GM19395 (cell line): Measurements from ENCODE around the gene RASGRP4.
"Not testable (repeated sequence)": the region's sequence is repeated elsewhere in the genome, so short reads cannot be mapped to it uniquely, and the experiment has no call there.

Experiments used
- ATAC-seq: cut with Tn5 transposase; IDR thresholded peaks from one replicate; pipeline ENCODE4 v1.9.1; 2021; ENCODE audit warnings: mild to moderate bottlenecking, moderate library complexity; ENCODE audit not compliant: unreplicated experiment

The RASGRP4 gene

DNA sequence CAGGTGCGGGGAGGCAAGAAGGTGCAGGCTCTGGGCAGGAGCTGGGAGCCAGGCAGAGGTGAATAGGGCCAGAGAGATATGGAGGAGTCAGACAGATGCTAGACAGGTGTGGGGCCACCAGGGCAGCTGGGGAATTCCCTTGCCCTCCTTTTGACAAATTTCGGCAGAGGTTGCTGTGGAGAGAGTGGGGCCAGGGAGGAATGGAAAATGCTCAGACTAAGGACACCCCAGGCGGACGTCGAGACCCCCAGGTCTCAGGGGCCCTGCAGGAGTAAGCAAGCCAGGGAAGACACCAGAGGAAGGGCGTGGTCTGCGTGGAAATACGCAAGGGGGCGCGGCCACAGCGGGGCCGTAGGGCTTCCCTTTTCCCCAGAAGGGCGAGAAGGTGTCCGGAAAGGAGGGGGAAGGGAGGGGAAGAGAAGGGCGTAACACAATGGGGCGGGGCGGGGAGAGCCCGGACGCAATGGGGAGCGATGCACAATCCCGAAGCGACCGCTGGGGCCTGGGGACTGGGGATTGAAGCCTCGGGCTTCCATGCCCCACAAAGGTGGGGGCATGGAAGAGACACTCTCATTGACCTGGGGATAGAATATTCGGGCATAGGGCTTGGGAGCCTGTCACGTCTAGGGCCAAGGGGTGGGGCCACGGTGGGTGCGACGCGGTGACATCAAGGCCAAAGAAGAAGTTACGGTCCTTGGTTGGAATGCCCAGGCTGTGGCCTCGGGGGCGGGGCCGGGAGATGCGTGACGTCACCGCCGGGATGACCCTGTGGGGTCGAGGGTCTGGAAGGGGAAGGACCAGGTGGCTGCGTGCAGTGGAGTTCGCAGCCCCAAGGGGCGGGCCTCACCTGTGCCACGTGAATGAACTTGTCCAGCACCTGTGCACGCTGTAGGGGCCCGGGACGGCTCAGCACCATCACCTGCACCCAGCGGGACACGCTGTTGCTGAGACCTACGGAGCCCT lies 8.2 kb downstream of the RASGRP4 start:
- no peak for ATAC-seq

DNA sequence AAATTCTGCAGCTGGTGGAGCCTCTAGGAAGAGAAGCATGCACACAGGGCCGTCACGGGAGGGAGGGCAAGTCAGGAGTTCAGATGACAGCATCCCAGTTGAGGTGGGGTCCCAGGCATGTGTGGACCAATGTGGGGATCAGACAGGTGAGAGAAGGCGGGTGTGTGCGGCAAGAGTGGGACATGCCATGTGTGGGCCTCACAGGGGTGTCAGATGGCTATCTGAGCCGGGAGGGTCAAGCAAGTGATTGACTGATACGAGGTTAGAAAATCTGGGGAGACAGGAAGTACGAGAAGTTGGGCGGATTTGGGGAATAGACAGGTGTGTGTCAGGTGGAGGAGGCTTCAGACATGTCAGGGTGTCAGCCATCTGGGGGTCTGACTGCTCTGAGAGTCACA lies 8.9 kb downstream of the RASGRP4 start:
- no peak for ATAC-seq

DNA sequence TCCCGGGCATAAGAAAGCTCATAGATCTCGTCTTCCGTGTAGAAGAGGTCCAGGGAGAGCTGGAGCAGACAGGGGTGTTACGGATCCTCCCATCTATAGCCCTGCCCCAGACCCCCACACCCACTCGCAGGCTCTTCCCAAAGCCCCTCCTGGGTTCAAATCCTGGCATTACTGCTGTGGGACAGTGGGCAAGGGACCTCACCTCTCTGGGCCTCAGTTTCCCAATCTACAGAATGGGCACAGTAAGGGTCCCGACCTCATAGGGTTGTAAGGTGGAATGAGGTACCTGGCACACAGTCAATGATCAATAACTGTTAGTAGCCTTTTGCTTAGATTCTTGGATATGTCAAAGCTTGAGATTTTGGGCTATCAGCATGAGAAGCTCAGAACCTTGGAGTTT lies 12.6 kb downstream of the RASGRP4 start:
- ATAC-seq: no peak

DNA sequence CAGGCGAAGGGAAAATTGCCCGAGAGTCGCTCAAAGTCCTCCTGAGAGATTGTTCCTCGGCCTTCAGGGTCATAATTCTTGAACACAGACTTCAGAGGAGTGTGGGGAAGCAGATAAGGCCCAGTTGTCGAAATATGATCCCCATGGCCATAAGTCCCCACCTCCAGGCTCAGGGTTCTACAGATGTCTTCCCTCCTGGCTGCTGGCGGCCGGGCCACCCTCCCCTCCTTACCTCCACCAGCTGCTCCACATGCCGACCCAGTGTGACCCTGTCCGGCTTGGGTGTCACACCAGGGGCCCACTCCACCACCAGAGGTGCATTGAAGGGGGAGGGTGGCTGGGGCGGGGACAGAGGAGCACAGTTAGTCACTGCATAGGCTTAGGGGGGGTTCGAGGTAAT lies 13.1 kb downstream of the RASGRP4 start:
- no peak for ATAC-seq

DNA sequence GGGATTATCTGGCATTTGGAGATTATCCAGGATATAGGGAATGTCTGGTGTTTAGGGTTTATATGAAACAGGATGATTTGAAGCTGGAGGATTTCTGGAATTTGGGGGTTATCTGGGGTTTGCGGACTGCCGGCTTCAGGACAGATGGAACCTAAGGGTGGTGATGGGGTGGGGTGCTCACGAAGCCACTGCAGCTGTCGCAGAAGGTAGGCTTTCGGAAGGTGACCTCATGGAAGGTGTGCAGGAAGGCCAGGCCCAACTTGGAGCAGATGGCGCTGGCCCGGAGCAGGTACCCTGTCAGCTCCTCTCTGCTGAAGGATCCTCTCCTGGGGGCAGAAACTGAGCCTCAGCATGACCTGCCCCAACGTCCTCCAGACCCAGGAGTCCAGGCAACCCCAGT lies 13.5 kb downstream of the RASGRP4 start:
- no peak for ATAC-seq

DNA sequence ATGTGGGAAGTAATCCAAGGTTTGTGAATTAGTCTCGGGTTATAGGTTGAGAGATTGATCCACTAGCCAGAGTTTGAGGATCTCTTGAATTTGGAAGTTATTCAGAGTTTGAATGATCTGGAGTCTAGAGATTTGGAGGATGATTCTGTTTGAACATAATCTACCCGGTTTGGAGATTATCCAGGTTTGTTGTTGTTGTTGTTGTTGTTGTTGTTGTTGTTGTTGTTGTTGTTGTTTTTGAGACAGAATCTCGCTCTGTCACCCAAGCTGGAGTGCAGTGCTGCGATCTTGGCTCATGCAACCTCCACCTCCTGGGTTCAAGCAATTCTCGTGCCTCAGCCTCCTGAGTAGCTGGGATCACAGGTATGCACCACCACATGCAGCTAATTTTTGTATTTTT lies 14.1 kb downstream of the RASGRP4 start:
- not testable (repeated sequence) for ATAC-seq

DNA sequence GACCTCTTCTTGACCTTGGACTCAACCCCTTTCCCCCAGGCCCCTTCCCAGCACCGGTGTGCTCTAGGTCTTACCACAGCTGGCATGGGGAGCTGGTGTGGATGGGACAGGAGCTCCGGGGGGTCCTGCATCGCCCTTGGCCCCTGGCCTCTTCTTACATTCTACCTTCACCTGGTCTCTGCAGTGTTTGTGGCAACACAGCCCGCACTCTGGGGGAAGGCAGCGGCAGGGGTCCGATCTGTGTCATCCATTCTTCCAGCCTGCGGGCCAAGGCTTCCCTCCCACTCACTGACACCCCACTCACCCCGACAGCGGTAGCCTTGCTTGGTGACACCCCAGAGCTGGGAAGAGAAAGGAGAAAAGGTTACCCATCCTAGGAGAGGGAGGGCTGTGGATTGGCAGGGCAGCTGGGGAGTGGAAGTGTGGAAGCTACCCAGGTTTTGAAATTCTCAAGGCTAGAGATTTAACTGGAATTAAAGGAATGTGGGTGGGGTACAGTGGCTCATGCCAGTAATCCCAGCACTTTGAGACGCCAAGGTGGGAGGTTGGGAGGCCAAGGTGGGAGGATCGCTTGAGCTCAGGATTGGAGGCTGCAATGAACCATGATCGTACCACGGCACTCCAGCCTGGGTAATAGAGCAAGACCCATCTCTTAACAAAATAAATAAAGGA lies 14.8 kb downstream of the RASGRP4 start:
- ATAC-seq: no peak

DNA sequence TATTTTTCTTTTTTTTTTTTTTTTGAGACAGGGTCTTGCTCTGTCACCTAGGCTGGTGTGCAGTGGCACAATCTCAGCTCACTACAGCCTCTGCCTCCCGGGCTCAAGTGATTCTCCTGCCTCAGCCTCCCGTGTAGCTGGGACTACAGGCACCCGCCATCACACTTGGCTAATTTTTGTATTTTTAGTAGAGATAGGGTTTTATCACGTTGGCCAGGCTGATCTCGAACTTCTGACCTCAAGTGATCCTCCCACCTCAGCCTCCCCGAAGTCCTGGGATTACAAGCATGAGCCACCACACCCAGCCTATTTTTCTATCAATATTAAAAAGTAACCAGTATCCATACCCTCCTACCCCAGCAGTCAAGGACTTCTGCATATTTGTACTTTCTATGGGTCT lies 15.6 kb downstream of the RASGRP4 start:
- not testable (repeated sequence) for ATAC-seq

DNA sequence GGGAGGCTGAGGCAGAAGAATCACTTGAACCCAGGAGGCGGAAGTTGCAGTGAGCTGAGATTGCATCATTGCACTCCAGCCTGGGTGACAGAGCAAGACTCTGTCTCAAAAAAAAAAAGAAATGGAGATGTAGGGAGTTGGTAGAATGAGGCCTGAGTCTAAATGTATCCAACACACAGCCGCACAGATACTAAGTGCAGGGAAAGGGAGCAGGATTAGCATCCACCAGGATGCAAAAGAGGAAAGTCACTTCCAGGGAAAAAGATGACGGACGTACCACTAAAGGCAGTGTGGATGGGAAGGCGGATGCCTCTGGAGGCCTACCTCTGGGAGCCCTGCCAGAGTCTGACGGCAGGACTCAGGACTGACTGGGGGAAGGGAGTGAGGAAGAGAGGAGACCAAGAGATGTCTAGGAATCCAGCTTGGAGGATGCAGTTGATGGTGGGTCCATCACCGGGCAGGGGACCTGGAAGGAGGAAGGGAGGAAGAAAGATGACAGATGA lies 16.3 kb downstream of the RASGRP4 start:
- ATAC-seq: no peak

DNA sequence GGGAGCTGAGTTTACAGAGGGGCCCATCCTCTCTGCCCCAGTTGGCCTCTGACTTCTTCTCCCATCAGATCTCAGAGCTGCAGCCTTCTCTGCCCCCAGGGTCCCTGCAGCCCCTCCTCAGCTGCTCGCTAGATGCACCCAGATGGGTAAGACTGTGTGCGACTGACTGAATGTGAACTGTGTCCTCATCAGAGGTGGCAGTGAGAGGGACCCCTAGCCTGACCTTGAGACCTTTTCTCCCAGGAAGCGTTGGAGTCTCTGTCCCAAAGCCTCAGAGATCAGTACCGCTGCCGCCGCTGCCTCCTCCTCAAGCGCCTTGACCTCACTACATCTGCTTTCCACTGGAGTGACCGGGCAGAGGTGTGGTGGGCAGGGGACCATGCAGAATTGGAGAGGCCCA lies 20.7 kb downstream of the RASGRP4 start:
- no peak for ATAC-seq

DNA sequence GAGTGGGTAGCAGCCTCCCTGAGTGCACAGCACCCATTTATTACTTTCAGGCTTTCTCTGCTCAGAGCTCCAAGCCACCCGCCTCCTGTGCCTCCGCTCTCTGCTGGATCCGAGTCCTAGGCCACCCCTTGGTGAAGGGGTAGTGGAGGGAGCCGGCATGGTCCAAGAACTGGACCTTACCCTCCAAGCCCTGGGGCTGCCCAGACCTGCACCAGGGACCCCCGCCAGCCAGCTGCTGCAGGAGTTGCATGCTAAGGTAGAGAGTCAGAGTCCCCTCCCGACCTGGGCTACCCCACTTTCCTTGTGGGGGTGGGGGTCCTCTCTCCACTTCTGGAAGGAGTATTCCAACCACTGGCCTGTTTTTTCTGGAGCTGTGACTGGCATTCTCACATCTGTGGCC lies 21.2 kb downstream of the RASGRP4 start:
- no peak for ATAC-seq

DNA sequence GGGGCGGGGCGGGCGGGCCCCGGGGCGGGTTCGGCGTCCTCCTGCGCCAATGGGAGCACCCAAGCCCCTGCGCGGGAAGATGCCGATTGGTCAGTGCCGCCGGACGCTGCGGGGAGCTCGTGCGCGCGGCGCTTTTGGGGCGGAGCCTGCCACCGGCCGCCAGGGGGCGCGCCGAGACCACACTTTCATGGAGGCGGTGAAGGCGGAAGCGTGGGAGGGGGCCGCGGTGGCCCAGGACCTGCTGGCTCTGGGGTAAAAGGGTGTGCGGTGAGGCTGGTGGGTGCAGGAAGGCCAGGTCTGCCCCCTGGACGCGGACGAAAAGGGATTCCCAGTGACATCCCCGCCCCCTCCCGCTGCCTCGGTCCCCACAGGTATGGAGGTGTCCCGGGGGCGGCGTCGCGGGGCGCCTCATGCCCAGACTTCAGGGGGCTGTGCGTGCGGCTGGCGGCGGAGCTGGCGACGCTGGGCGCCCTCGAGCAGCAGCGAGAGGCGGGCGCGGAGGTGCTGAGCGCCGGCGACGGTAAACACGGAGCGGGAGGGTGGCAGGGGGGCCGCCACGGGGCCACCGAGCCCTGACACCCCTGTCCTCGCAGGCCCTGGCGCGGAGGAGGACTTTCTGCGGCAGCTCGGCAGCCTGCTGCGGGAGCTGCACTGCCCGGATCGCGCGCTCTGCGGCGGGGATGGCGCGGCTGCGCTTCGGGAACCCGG lies 22.9 kb downstream of the RASGRP4 start, which contains the start of gene FAM98C:
Gene FAM98C (plus strand): TSS at position 127 of the 708 bp plus-strand sequence. CDS start 61 bp downstream, at position 188.
- peak; percentile 87 for ATAC-seq

DNA sequence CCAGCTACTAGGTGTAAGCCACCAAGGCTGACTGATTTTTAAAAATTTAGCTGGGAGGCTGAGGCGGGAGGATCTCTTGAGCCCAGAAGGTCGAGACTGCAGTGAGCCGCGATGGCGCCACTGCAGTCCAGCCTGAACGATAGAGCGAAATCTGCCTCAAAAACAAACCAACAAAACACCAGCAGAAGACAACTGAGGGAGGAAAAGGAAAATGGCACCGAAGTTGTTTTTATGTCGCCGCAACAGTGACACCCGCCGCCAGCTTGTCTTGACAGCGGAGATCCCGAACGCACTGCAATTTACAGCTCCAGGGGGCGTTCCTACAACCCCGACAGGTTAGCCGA lies 23.4 kb downstream of the RASGRP4 start:
- peak; percentile 21 for ATAC-seq

DNA sequence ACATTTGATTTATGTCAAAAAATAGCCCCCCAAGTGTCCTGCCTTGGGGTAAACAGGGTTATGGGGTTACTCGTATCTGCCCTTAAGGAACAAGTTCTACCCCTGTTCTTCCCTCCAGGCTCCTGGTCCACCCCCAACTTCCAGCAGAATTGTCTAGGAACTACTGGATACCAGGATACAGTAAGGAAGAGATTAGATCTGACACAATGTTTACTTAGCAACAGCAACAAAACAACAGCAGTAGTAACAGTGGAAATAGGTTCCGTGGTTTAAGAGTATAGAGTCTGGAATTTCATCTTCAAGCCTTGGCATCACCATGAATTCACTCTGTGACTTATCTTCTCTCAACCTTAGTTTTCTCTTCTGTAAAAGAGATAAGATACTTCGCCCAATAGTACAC lies 24.9 kb downstream of the RASGRP4 start:
- ATAC-seq: no peak

DNA sequence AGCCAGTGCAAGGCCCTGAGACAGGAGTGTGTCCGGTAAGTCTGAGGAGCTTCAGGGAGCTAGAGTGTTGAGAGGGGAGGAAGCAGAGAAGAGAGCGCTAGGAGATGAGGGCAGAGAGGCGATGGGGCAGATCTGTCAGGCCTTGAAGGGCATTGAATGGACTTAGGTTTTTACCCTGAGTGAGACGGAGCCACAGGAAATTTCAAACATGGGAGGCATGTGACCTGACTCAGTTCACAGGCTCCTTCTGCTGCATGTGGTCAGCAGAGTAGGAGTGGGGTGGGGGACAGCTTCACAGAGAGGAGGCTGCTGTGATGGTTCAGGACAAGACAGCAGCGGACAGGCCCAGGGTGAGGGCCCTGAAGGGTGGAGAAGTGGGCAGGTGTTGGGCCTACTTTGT lies 25.7 kb downstream of the RASGRP4 start:
- no peak for ATAC-seq

DNA sequence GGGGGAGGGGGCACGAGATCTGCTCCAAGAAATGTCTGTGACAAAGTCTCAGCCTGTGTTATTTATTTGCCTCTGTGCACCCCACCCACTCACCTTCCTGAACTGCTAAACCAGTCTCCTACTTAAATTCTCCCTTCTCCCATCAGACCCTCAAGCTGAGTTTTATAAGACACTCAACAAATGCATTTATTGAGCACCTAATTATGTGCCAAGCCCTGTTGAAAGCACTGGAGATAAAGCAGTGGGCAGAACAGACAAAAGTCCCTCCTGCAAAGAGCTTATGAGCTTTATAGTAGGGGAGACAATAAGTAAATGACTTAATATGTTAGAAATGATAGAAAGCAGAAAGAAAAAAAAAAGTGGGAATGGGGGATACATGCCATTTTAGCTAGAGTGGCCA lies 26.5 kb downstream of the RASGRP4 start:
- no peak for ATAC-seq

DNA sequence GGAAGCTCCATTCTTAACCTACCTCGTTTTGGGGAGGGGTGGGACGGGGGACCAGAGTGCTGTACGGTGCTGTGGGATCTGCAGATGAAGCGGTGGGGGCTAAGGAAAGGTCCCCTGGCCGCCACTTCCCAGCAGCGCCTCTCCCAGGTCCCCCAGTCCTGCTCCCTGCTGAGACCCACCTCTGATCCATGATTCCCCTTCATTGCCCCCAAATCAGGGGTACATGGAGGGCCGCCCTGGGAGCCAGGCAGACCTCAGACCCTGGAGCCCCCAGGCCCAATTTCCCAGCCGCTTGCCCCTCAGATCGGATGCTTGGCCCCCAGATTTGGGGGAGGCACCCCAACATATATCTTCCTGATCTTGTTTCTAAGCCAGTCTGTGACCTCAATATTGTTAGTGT lies 26.9 kb downstream of the RASGRP4 start:
- no peak for ATAC-seq

DNA sequence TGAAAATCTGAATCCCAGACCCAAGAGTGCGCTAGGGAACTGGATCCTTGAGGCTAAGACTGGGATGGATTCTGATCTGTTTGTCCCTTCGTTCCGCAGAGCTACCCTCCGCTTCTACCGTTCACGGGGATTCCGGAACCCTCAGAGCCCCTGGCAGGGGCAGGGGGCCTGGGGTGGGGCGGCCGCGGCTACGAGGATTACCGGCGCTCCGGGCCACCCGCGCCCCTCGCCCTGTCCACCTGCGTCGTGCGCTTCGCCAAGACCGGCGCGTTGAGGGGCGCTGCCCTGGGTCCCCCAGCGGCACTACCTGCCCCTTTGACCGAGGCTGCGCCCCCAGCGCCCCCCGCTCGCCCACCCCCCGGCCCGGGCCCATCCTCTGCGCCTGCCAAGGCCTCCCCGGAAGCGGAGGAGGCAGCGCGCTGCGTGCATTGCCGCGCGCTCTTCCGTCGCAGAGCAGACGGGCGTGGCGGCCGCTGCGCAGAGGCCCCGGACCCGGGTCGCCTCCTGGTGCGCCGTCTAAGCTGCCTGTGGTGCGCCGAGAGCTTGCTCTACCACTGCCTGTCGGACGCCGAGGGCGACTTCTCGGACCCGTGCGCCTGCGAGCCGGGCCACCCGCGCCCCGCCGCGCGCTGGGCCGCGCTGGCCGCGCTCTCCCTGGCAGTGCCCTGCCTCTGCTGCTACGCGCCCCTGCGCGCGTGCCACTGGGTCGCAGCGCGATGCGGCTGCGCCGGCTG lies 30.5 kb downstream of the RASGRP4 start:
- no peak for ATAC-seq

DNA sequence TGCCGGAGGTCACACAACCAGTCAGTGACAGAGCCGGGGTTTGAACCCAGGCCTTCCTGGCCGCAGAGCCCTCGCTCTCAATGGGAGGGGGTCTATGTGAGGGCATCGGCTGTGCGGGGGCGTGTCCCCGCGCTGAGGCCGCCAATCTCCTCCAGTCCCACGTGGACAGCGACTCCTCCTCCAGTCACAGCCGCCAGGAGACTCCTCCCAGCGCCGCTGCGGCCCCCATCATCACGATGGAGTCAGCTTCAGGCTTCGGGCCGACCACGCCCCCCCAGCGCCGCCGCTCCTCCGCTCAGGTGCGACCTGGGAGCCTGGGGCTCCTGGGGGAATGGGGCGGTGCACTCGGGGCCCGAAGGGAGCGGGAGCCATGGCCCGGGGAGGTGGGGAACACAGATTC lies 31.5 kb downstream of the RASGRP4 start:
- no peak for ATAC-seq

DNA sequence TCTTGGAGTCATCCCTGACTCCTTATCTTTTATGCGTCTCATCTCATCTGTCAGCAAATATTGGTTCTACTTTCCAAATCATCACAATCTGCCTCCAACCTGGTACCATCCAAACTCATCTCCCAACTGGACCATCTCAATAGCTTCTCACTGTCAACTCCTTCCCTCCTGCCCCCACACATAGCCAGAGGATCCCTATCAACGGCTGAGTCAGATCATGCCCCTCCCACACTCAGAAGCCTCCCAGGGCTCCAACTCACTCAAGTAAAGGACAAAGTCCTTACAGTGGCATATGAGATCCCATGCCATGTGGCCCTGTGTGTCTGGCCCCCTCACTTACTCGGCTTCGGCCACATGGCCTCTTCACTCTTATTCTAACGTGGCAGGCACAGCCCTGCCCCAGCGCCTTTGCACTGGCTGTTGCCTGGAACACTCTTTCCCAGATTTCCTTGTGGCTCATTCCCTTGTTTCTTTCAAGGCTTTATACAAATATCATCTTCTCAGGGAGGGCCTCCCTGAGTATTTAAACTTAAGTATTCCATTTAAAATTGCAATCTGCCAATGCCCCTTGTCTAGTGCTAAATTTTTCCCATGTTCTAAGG lies 33.2 kb downstream of the RASGRP4 start:
- no peak for ATAC-seq
